Measurements from ENCODE around the gene OSBPL3.

Gene OSBPL3

DNA sequence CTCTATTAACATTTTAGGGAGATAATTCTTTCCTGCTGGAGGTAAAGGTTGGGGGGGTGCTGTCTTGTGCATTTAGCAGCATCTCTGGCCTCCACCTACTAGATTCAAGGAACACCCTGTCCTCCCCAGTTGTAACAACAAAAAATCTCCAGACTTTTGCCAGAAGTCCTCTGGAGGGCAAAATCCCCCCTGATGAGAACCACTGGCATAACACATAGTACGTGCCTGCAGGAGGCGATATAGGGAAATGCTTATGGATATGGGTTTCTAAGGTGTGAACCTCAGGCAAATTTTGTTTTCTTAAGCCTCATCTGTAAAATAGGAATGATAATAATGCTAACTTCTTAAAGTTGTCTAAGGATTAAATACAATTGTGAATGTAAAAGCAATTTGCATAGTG is 2.9 kb upstream of the OSBPL3 start:
- in situ Hi-C loops (cut with MboI; ENCODE audit: low pct_unique_long_range_greater_than_20kb, low sequenced_read_pairs), result no loop called here
- DNase-seq, result no peak

DNA sequence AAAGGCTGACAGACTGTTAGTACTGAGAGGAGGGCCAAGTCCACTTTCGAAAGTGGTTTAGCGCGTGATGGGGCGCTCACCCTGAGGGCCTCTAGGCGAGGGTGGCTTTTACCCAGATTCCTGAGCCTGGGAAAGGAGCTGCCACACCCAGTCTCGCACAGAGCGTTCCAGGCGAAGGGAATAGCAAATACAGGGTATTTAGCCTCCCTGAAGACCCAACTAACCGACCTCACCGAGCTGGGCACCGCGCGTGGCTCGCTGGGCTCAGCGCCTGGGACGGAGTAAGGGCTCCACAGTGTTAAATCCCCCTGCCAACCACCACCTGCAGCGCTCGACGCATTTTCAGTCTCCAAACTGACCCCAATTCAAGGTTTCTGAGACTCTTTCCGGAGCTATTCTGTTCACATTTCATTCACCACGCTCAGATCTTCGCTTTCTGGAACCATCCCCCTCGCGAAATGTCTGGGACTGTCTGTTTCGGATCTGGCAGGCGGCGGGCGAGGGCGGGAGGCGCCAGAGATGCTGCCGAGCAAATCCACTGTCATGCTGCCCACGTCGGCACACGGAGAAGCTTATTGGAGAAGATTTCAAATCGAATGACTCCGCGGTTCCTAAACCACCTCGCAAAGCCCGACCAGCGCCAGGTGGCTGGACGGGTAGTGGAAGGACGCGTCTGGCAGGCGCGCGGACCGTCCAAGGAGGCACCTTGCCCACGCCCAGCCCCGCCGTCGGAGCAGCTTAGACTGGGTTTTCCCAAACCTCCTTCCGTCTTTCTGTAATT is 1.4 kb upstream of the OSBPL3 start:
- no peak for DNase-seq
- in situ Hi-C loops (cut with MboI; ENCODE audit: low pct_unique_long_range_greater_than_20kb, low sequenced_read_pairs), result no loop called here

DNA sequence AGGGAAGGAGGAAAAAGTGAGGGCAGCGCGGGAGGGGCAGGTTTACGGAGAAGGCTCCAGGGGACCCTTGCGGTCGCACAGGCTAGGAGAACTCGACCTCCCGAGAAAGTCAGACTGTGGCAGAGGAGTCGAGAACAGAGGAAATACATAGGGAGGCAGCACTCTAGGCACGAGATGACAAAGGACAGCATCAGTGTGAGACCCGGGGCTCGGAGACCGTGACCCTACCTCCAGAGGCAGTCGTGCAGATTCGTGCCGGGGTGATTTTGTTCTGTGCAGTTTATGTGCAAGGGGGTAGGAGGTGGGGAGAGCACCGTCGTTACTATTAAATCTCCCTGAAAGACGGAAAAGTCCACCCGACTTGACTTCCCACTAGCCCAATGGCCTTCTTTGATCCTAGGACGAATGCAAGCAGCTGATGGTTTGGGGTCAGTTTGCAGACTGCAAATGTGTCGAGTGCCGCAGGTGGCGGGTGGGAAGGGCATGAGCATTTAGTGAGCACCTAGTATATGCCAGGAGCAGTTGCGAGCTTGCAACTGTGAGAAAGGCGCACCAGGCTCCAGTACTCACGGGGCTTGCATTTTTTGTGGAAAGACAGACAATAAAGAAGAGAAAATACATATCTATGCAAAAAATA is 674 bp upstream of the OSBPL3 start:
- no peak for DNase-seq
- in situ Hi-C loops (cut with MboI; ENCODE audit: low pct_unique_long_range_greater_than_20kb, low sequenced_read_pairs), result no loop called here

DNA sequence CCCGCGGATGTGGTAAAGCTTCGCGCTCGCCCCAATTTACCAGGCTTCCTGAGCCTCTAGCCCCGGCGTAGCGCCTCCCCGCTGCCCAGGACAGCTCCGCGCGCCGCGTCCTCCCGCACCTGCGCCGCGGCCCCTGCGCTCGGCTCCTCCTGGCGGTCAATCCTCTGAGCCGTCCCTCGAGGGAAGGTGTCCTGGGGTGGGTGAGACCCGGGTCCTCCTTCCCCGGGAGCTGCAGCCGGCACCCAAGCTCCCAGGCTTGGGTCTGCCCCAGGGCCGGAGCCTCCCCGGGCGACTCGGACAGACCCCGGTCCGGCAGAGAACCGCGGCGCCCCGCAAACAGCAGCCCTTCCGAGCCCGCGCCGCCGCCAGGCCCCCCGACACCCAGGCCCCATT is 512 bp downstream of the OSBPL3 start:
- DNase-seq, result peak; percentile 68
- in situ Hi-C loops (cut with MboI; ENCODE audit: low pct_unique_long_range_greater_than_20kb, low sequenced_read_pairs), result no loop called here

DNA sequence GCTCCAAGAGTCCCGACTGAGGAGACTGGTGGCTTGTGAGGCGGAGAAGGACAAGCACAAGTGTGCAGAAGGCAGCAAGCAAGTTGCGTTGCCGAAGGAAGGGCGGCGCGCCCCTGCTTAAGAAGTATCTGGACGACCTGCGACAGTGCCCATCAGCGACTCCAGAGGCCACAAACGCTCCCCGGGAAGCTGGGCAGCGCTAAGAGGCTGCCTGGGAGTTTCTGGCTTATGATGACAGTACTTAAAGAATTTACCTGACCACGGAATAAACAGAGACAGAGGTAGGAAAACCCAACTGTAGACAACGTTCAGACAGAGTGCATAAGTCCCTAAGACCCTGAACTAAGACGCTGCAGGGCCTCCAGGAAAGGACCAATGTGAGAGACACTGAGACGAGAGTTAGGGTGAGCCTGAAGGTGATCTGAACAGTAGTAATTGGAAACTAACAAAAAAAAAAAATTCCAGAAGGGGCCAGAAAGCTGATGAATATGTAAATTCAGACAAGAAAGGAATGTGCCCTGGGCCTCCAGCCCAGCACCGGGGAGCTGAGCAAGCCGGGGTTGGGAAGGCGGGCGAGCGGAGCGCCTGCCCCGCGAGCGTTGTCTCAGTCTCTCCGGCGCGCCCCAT is 1.0 kb downstream of the OSBPL3 start:
- no peak for DNase-seq
- in situ Hi-C loops (cut with MboI; ENCODE audit: low pct_unique_long_range_greater_than_20kb, low sequenced_read_pairs), result no loop called here

DNA sequence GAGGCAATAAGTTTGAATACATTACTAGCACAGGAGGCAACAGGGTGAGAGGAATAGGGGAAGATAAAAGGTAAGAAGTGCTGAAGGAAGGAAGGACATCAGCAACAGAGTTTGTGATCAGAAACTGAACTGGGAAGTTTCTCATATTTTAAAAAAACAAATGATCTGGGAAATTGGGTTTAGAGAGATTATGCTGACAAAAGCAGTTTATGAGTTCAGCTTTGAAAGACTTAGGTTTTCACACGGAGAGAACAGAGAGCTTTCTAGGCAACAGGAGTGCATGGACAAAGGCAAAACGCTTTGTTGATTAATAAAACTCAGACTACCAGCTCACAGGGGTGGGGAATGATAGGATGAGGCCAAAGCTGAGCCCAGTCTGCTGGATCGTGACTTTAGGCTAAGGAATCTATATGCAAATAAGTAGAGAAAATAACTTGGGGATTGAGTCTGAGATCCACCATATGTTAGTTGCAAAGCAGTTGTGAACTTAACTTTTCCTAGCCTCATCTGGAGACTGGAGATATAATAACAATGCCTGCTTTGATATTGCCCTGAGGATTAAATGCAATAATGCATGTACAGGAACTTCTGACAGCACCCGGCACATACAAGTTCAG is 4.2 kb downstream of the OSBPL3 start:
- DNase-seq, result no peak
- in situ Hi-C loops (cut with MboI; ENCODE audit: low pct_unique_long_range_greater_than_20kb, low sequenced_read_pairs), result no loop called here

DNA sequence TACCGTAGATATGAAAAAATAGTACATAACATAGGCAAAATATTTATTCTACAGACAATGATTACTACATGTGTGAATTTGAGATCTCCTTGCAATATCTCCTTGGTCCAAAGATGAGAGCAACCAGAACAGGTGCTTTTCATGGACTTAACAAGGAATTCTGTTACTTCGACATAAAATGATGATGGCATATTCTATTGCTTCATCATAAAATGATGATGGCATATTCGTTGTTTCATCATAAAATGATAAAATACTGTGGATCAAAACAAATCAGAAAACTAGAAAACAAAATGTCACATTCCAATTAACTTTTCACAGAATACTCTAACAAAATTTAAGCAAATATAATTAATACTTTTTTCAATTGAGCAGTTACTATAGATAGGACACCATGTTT is 4.8 kb downstream of the OSBPL3 start:
- DNase-seq, result no peak
- in situ Hi-C loops (cut with MboI; ENCODE audit: low pct_unique_long_range_greater_than_20kb, low sequenced_read_pairs), result no loop called here

DNA sequence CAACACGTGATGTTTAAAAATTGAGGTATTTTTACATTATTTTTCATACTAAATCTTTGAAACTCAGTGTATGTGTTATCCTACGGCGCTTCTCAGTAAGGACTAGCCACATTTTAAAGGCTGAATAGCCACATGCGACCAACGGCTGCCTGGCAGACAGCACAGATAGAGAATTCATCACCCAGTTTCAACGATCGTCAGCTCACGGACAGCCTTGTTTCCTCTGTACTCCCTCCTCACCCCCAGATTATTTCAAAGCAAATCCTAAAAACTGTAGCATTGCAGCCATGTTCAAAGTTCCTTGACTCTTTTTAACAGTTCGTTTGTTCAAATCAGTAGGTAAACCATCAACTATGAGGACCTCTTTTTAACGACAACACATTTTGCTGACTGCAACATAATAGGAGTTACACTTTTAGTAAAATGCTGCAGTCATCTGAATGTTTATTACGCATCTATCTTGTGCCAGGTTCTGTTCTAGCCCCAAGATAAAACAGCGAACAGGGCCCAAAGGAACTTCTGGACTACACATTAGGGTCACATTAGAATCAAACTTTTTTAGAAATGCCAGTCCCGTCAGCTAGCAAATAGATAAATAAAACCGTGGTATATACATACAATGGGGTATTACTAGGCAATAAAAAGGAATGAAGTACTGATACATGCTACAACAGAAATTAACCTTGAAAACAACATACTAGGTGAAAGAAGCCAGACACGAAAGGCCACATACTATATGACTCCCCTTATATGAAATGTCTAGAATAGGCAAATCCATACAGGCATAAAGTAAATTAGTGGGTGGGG is 5.7 kb downstream of the OSBPL3 start:
- in situ Hi-C loops (cut with MboI; ENCODE audit: low pct_unique_long_range_greater_than_20kb, low sequenced_read_pairs), result no loop called here
- DNase-seq, result no peak

DNA sequence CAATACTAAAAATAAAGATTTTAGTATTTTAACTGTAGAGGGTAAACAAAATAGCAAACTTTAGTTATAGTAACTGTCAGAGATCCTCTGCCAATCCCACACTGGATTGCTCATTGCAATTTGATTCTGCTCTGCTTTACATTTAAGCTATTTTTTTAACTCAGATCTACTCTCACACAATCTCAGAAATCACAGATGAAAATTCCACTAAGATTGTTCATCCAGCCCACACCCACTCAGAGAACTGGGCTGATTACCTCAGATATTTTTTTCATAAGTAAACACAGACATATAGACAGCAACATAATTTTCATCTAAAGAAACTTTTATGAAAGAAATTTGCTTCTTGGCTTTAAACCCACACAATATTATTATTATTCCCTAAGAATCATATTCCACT is 7.0 kb downstream of the OSBPL3 start:
- DNase-seq, result no peak
- in situ Hi-C loops (cut with MboI; ENCODE audit: low pct_unique_long_range_greater_than_20kb, low sequenced_read_pairs), result no loop called here

DNA sequence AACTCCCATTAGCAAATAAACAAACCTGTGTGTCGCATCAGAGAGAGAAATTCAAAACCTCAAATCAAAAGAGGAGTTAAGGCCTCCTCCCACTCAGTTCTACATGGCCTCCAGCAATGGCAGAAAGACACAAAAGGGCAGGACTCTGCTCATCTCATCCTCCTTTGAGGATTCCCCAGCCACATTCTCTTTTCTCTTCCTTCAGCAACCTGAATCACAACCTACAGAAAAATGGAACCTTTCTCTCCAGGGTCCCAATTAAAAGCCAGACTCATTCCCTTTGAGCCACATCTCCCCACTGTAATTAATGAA is 7.9 kb downstream of the OSBPL3 start:
- in situ Hi-C loops (cut with MboI; ENCODE audit: low pct_unique_long_range_greater_than_20kb, low sequenced_read_pairs), result no loop called here
- DNase-seq, result no peak

DNA sequence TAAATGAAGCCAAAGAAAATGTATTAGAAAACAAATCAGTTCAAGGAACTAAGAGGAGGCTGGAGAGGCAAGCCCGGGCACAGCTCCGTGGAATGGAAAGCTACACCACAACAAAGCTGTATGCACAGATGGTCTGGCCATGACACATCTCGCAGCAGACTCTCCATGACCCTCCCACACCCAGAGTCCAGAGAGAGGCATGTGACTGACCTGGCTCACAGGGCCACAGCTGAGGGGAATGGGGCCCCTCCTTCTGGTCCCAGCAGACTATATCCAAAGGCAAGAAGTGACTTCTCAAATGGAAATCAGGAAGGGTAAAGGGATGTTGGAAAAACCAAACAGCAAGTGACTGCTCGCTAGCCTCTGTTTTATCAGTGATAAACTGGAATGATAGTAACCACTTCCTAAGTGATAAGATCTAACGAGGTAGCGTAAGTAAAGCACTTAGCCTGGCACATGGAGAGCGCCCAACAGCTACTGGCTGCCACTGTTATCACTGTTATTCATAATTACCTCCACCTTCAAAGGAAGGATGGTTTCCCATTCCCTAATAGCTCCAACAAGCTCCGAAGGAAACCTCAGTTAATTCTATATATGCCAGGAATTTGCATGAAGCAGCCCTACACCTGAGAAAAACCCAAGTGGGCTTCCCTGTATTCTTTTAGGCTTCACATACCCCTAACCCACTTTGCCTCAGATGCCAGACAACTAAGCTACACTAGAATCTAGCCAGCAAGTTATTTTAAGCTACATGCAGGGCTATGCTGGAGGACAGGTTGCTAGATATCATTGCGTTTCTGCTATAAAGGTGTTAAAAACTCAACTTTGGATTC is 8.4 kb downstream of the OSBPL3 start:
- DNase-seq, result peak; percentile 80
- in situ Hi-C loops (cut with MboI; ENCODE audit: low pct_unique_long_range_greater_than_20kb, low sequenced_read_pairs), result no loop called here

DNA sequence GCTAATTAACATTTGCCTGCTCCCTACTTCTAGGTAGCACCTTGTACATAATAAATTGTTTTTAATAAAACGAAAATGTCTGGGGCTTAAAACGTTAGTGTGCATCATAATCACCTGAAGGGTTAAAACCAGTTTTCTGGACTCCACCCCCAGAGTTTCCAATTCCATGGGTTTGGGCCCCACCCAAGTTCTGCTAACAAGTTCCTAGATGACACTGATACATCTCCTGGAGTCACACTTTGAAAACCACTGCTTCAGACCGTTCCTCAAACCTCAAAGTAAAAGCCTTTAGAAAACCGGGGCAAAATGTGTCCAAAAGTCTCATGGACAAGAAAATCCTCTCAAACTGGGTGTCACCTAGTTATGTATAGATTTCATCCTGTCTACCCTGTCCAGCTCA is 9.3 kb downstream of the OSBPL3 start:
- no peak for DNase-seq
- in situ Hi-C loops (cut with MboI; ENCODE audit: low pct_unique_long_range_greater_than_20kb, low sequenced_read_pairs), result no loop called here

DNA sequence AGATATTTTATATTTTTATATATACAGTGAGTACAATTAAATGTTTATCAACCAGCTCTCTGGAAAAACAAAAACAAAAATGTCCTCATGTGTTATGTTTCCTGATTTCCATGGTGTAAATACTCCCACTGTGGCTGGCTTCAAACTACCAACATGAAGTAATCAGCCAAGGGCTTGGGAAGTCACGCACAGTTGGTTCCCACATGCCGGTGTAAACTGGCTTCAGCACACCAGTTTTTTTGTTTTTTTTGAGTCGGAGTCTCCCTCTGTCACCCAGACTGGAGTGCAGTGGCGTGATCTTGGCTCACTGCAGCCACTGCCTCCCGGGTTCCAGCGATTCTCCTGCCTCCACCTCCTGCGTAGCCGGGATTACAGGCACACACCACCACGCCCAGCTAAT is 11.8 kb downstream of the OSBPL3 start:
- DNase-seq, result no peak
- in situ Hi-C loops (cut with MboI; ENCODE audit: low pct_unique_long_range_greater_than_20kb, low sequenced_read_pairs), result no loop called here

DNA sequence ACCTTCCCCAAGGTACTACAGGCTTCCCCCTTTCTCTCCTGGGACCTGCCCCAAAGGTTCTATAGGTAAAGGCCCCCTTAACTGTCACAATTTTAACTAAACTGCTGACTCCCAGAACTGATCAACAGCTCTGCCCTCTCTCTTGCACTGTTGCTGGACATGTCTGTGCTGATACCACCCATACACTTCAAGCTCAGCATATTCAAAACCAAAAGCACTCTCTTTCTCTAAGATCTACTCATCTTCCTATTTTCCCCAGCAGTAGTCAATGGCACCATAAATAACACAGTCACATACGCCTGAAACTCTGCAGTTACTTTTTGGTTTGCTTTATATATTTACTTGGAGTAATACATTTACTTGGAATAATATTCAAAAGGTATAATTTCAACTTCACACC is 12.3 kb downstream of the OSBPL3 start:
- DNase-seq, result no peak
- in situ Hi-C loops (cut with MboI; ENCODE audit: low pct_unique_long_range_greater_than_20kb, low sequenced_read_pairs), result no loop called here

DNA sequence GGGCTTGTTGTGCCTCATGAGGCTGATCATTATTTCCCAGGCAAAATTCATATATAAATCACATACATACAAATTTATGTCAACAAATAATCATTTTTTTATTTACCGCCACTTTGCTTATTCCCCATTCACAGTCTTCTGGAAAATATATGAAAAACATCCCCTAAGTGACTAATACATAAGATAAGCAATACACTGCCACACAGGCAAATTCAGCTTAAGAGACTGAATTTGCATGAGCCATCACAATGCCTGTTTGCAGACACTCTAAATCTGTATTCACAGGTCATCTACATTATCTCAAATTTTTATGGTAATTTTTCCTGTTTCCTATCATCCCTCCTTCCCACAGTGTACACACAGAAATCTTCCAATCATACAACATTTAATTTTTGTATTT is 13.2 kb downstream of the OSBPL3 start:
- in situ Hi-C loops (cut with MboI; ENCODE audit: low pct_unique_long_range_greater_than_20kb, low sequenced_read_pairs), result no loop called here
- no peak for DNase-seq

DNA sequence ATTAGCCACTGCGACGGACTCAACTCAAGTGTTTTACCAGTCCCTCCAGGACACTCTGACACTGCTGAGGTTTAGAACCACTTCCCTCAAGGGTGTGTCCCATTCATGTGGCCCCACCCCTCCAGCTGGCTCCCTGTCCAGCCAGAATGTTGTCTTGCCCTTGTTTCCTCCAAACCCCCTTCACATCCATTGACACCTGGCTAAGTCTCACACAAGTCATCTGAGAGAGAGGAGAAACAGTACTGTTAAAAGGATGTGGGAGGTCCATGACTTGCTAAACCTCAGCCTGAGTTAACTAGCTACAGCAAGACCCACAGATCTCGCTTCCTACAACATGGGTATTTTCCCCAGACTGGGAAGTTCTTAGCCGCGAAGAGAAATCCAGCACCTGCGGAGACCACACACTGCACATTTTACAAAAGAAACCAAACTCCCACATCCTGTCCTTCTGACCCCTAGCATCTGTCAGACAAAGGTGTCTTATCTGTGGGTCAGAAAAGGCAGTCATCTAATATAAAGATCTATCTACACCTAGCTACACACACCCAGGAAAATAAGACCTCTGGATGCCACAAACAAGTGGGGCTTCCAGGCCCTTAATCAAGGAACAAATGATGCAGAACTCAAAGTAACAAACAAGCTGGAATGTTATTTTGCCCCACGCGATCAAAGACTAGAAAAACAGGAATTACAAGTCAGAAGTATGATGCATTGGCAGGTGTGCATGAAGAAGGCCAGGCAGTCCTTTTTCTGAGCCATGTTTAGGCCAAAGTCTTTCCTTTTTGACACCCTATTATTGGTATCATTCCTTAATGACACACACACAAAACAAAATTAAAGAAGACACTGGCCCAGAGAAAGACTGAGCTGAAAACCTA is 13.9 kb downstream of the OSBPL3 start:
- in situ Hi-C loops (cut with MboI; ENCODE audit: low pct_unique_long_range_greater_than_20kb, low sequenced_read_pairs), result no loop called here
- DNase-seq, result peak; percentile 71

DNA sequence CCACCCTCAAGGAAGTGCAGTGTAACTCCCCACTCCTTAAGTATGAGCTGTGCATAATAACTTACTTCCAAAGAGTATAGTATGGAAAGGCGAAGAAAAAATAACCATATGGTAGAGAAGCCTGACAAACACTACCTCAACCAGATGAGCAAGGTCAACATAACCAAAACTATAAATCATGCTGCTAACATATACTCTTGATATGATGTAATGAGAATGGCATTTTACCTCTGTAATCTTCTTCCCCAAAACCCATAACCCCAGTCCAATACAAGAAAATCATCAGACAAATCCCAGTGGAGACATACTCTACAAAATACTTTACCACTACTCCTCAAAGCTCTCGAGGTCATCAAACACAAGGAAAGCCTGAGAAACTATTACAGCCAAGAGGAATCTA is 15.8 kb downstream of the OSBPL3 start:
- in situ Hi-C loops (cut with MboI; ENCODE audit: low pct_unique_long_range_greater_than_20kb, low sequenced_read_pairs), result no loop called here

DNA sequence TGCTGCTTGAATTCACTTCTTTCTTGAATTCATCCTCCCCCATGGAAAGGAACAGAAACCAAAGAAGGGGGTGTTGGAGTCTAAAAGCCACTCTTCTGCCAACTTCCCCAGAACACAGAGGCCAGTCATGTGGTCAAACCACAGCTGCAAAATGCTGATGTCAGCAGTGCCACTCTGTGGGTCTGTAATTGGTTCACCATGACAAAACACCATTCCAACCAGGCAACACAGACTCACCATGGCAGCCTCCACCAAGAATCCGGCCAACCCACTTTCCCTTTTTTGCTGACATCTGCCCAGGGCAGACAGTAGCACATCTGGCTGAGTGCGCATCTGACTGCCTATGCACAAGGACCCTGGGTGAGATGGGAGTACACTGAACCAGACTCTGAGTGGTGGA is 16.8 kb downstream of the OSBPL3 start:
- in situ Hi-C loops (cut with MboI; ENCODE audit: low pct_unique_long_range_greater_than_20kb, low sequenced_read_pairs), result no loop called here
- DNase-seq, result peak; percentile 87

More for the DNA sequence above, 15.8 kb downstream of the OSBPL3 start:
- DNase-seq, result no peak
